CD14-positive monocyte (primary cell): ENCODE data around the gene HPCAL4. TPM values are rescaled to one million over a fixed set of nuclear protein-coding genes. Genes with fewer than 3 reads are reported as not detected.

ENCODE experiments used
- DNase-seq, 3 donors: peaks; one replicate each; pipeline ENCODE4 v3.0.0-alpha.2; 2011 to 2022
- H2AFZ ChIP-seq: 2 replicates; pipeline ENCODE4 v1.6.0; 2012; ENCODE audit warnings: mild to moderate bottlenecking, low read depth, low read length, inconsistent platforms; ENCODE audit not compliant: insufficient read depth, poor library complexity, severe bottlenecking
- H3K27ac ChIP-seq, 2 donors: 1 replicate in 1 of 2; 2 replicates in 1 of 2; pipeline ENCODE4 v1.5.1; 2012 to 2013; ENCODE audit warnings: low read length in 2 of 2, control low read depth in 1 of 2, inconsistent platforms in 1 of 2, low read depth in 1 of 2, mild to moderate bottlenecking in 1 of 2
- H3K27me3 ChIP-seq, 2 donors: one replicate each; pipeline versions ENCODE4 v1.6.0 to v1.6.1; 2011 to 2013; ENCODE audit warnings: low read length in 2 of 2; ENCODE audit not compliant: control insufficient read depth in 2 of 2, insufficient read depth in 2 of 2
- H3K36me3 ChIP-seq, 2 donors: replicated peaks in 1 of 2; 1 replicate in 1 of 2; 2 replicates in 1 of 2; pipeline versions ENCODE4 v1.5.1 to v1.6.1; 2012 to 2013; ENCODE audit warnings: low read length in 2 of 2, control low read depth in 1 of 2, inconsistent platforms in 1 of 2, mild to moderate bottlenecking in 1 of 2; ENCODE audit not compliant: insufficient read depth in 2 of 2, control insufficient read depth in 1 of 2
- H3K4me1 ChIP-seq, 2 donors: 1 replicate in 1 of 2; 2 replicates in 1 of 2; pipeline versions ENCODE4 v1.5.1 to v1.6.1; 2012 to 2013; ENCODE audit warnings: low read length in 2 of 2, control low read depth in 1 of 2, inconsistent platforms in 1 of 2, mild to moderate bottlenecking in 1 of 2, moderate library complexity in 1 of 2; ENCODE audit not compliant: insufficient read depth in 2 of 2, control insufficient read depth in 1 of 2
- H3K4me2 ChIP-seq: replicated peaks from 2 replicates; pipeline ENCODE3; 2012; ENCODE audit warnings: low read length, moderate library complexity, mild to moderate bottlenecking; ENCODE audit not compliant: poor library complexity, severe bottlenecking; ENCODE audit errors: extremely low read depth
- H3K4me3 ChIP-seq, 3 experiments: fragments of 200-600 bp in 1 of 3; sonication (generic) in 1 of 3; replicated peaks in 1 of 3; 1 replicate in 2 of 3; 2 replicates in 1 of 3; pipeline ENCODE4 v1.5.1; 2011 to 2013; ENCODE audit warnings: low read length in 3 of 3, mild to moderate bottlenecking in 3 of 3, control low read depth in 2 of 3, low read depth in 2 of 3, inconsistent platforms in 1 of 3, moderate library complexity in 1 of 3
- H3K79me2 ChIP-seq: 2 replicates; pipeline ENCODE4 v1.6.0; 2012; ENCODE audit warnings: mild to moderate bottlenecking, control low read depth, inconsistent platforms, low read length, moderate library complexity; ENCODE audit not compliant: insufficient read depth
- H3K9ac ChIP-seq: 2 replicates; pipeline ENCODE4 v1.6.0; 2017; ENCODE audit warnings: low read length, mild to moderate bottlenecking; ENCODE audit not compliant: insufficient read depth, poor library complexity, severe bottlenecking
- H3K9me3 ChIP-seq, 2 donors: replicated peaks in 1 of 2; 1 replicate in 1 of 2; 2 replicates in 1 of 2; pipeline versions ENCODE4 v1.5.1 to v1.6.1; 2012 to 2013; ENCODE audit warnings: low read length in 2 of 2, control low read depth in 1 of 2; ENCODE audit not compliant: control insufficient read depth in 1 of 2, insufficient read depth in 1 of 2
- H4K20me1 ChIP-seq: 2 replicates; pipeline ENCODE4 v1.6.0; 2012; ENCODE audit warnings: mild to moderate bottlenecking, low read length, control low read depth, moderate library complexity; ENCODE audit not compliant: insufficient read depth
- H3K27ac Mint-ChIP-seq, 7 donors: one replicate each; pipeline ENCODE4 v1.8.0; 2020; ENCODE audit warnings: mild to moderate bottlenecking in 7 of 7, mixed read lengths in 7 of 7, moderate library complexity in 6 of 7, inconsistent platforms in 2 of 7
- H3K27me3 Mint-ChIP-seq, 3 donors: one replicate each; pipeline ENCODE4 v1.8.0; 2021 to 2022; ENCODE audit warnings: low read depth in 3 of 3, mild to moderate bottlenecking in 3 of 3, mixed read lengths in 3 of 3, moderate library complexity in 3 of 3, inconsistent platforms in 1 of 3
- H3K36me3 Mint-ChIP-seq, 2 donors: one replicate each; pipeline ENCODE4 v1.8.0; 2020; ENCODE audit warnings: mixed read lengths in 2 of 2, inconsistent platforms in 1 of 2, mild to moderate bottlenecking in 1 of 2
- H3K4me1 Mint-ChIP-seq: one replicate; pipeline ENCODE4 v1.8.0; 2020; ENCODE audit warnings: mild to moderate bottlenecking, mixed read lengths
- H3K4me3 Mint-ChIP-seq, 2 donors: one replicate each; pipeline ENCODE4 v1.8.0; 2020; ENCODE audit warnings: mild to moderate bottlenecking in 2 of 2, mixed read lengths in 2 of 2, moderate library complexity in 1 of 2
- H3K9me3 Mint-ChIP-seq, 7 donors: one replicate each; pipeline ENCODE4 v1.8.0; 2020 to 2022; ENCODE audit warnings: mixed read lengths in 7 of 7, mild to moderate bottlenecking in 6 of 7, moderate library complexity in 6 of 7, inconsistent platforms in 2 of 7
- CTCF ChIP-seq: fragments of 200-600 bp; IDR thresholded peaks from one replicate; pipeline ENCODE4 v1.8.0; 2022; ENCODE audit warnings: antibody characterized with exemption, mild to moderate bottlenecking
- WGBS: methylation state at CpG from one replicate; pipeline ENCODE4 v1.1.5; 2013; ENCODE audit warnings: missing lambda C conversion rate; ENCODE audit not compliant: insufficient coverage; 5-methylcytosine and 5-hydroxymethylcytosine counted together
- intact Hi-C, 2 donors: fragments of 100-400 bp; cut with micrococcal nuclease; formaldehyde crosslinking; loops; one replicate each; pipeline versions ENCODE4 v1.15.0 to v1.15.1; 2023
- polyA plus RNA-seq, 3 donors: library from polyadenylated mRNA; depleted of rRNA in 1 of 3; unstranded in 2 of 3; stranded (reverse) in 1 of 3; fragments of 300-500 nt in 2 of 3; fragments of >200 nt in 1 of 3; fragmentation: Illumina TruSeq in 2 of 3; gene quantifications; 1 replicate in 2 of 3; 2 replicates in 1 of 3; pipeline ENCODE4 v1.2.3, GENCODE V29; 2012 to 2021

The HPCAL4 gene
- polyA plus RNA-seq, 3 donors, result 0.03 to 0.05 TPM; not detected in 1

GRCh38 chr1:39635205-39635870 lies 55.9 kb downstream of the HPCAL4 start:
- intact Hi-C loops, result no loop called here

GRCh38 chr1:39633422-39633821 lies 57.8 kb downstream of the HPCAL4 start:
- no peak overlapping the region for H3K4me2 ChIP-seq

More at GRCh38 chr1:39635205-39635870, 55.9 kb downstream of the HPCAL4 start:
- H3K36me3 ChIP-seq, result no peaks in the 10 kb centered on the region
- no peak overlapping the region for H3K27ac ChIP-seq
- Mint-ChIP-seq H3K27me3 (peaks cover 6 to 25% (median 18%) of the 10 kb centered on the region in 3 donors), H3K9me3 (no peaks in the 10 kb centered on the region), H3K4me3 (no peak overlapping the region), H3K27ac (no peak overlapping the region), H3K4me1 (peaks cover 5% of the 10 kb centered on the region), H3K36me3 (no peaks in the 10 kb centered on the region)
- H3K4me2 ChIP-seq, result no peak overlapping the region
- H2AFZ ChIP-seq, result no peak overlapping the region
- DNase-seq, result no peak
- H3K9me3 ChIP-seq, result no peaks in the 10 kb centered on the region
- H4K20me1 ChIP-seq, result no peaks in the 10 kb centered on the region
- no peaks in the 10 kb centered on the region for H3K79me2 ChIP-seq
- no peak overlapping the region for H3K4me3 ChIP-seq
- WGBS, result 97% methylated on average over 7 of the region's 12 CpGs
- H3K27me3 ChIP-seq, result peaks cover 8 to 13% of the 10 kb centered on the region in 2 donors
- no peak for TF ChIP-seq CTCF
- H3K9ac ChIP-seq, result no peak overlapping the region
- peaks cover 3 to 15% of the 10 kb centered on the region in 2 donors for H3K4me1 ChIP-seq

More at GRCh38 chr1:39633422-39633821, 57.8 kb downstream of the HPCAL4 start:
- no peak overlapping the region for H3K27ac Mint-ChIP-seq
- H3K4me3 Mint-ChIP-seq, result no peak overlapping the region
- no peak for TF ChIP-seq CTCF
- H3K9me3 Mint-ChIP-seq, result no peaks in the 10 kb centered on the region
- Histone ChIP-seq H3K9me3 (no peaks in the 10 kb centered on the region), H3K27ac (no peak overlapping the region), H3K36me3 (no peaks in the 10 kb centered on the region), H2AFZ (no peak overlapping the region), H3K4me1 (no peaks in the 10 kb centered on the region), H3K4me3 (no peak overlapping the region), H4K20me1 (no peaks in the 10 kb centered on the region), H3K27me3 (peaks cover 4 to 5% of the 10 kb centered on the region in 2 donors), H3K79me2 (no peaks in the 10 kb centered on the region), H3K9ac (no peak overlapping the region)
- H3K36me3 Mint-ChIP-seq, result no peaks in the 10 kb centered on the region
- intact Hi-C loops, result no loop called here
- DNase-seq, result no peak
- WGBS, result 90% methylated on average over 3 of the region's 3 CpGs
- no peaks in the 10 kb centered on the region for H3K4me1 Mint-ChIP-seq
- H3K27me3 Mint-ChIP-seq, result peaks cover 3 to 12% (median 7%) of the 10 kb centered on the region in 3 donors
